Measurements from ENCODE around the gene NUDT4.

GRCh38 chr12:93390549-93391297, 13.0 kb downstream of the NUDT4 start:
- no peak for TF ChIP-seq BCL11A (IDR thresholded peaks at IDR 0.05; ENCODE audit: low read depth in 2 of 2, low read length in 2 of 2)
- TF ChIP-seq RFX5 (IDR thresholded peaks at IDR 0.05; ENCODE audit: borderline replicate concordance, low read depth, low read length) = no peak
- TF ChIP-seq CTCF (IDR thresholded peaks at IDR 0.05; ENCODE audit: control extremely low read depth in 1 of 3, insufficient read depth in 1 of 3, low read depth in 1 of 3, low read length in 3 of 3) = no peak
- no peak for TF ChIP-seq TCF12 (IDR thresholded peaks at IDR 0.05; ENCODE audit: low read depth, low read length)
- TF ChIP-seq CHD2 (IDR thresholded peaks at IDR 0.05; ENCODE audit: low read length) = no peak
- no peak for TF ChIP-seq ATF2 (IDR thresholded peaks at IDR 0.05; ENCODE audit: low read length)
- no peak for TF ChIP-seq BACH1 (IDR thresholded peaks at IDR 0.05; ENCODE audit: low read length)

Measured in H1 (cell line).